Heart right ventricle (tissue), 16 donors: Measurements from ENCODE around the gene SLC5A2. TPM values are rescaled to one million over a fixed set of nuclear protein-coding genes. Genes with fewer than 3 reads are reported as not detected.

ENCODE experiments used
- ATAC-seq, 8 donors: fragments of 200-7000 bp; cut with Tn5 transposase; one replicate each; pipeline ENCODE4 v1.9.1; 2020; ENCODE audit warnings: mild to moderate bottlenecking in 8 of 8, moderate library complexity in 8 of 8, moderate number of reproducible peaks in 1 of 8
- DNase-seq, 2 donors: peaks; one replicate each; pipeline ENCODE4 v3.0.0-alpha.2; 2020
- H3K27ac ChIP-seq, 10 donors: fragments of 200-600 bp; sonication (generic) in 2 of 10; one replicate each; pipeline versions ENCODE4 v1.5.0 to v1.8.0; 2020 to 2022; ENCODE audit warnings: mild to moderate bottlenecking in 3 of 10
- H3K27me3 ChIP-seq, 7 donors: fragments of 200-600 bp; one replicate each; pipeline ENCODE4 v1.8.0; 2021 to 2022; ENCODE audit warnings: mild to moderate bottlenecking in 2 of 7
- H3K36me3 ChIP-seq, 9 donors: fragments of 200-600 bp; sonication (generic) in 1 of 9; one replicate each; pipeline versions ENCODE4 v1.5.0 to v1.8.0; 2020 to 2022; ENCODE audit warnings: mild to moderate bottlenecking in 2 of 9
- H3K4me1 ChIP-seq, 9 donors: fragments of 200-600 bp; sonication (generic) in 1 of 9; one replicate each; pipeline versions ENCODE4 v1.5.0 to v1.8.0; 2020 to 2022; ENCODE audit warnings: mild to moderate bottlenecking in 4 of 9
- H3K4me3 ChIP-seq, 10 donors: fragments of 200-600 bp; sonication (generic) in 2 of 10; one replicate each; pipeline versions ENCODE4 v1.5.0 to v1.8.0; 2020 to 2022; ENCODE audit warnings: mild to moderate bottlenecking in 7 of 10, moderate library complexity in 2 of 10
- H3K9me3 ChIP-seq, 11 donors: fragments of 200-600 bp in 10 of 11; sonication (generic) in 2 of 11; one replicate each; pipeline versions ENCODE4 v1.5.0 to v1.8.0; 2013 to 2022; ENCODE audit warnings: mild to moderate bottlenecking in 2 of 11, control low read depth in 1 of 11, moderate library complexity in 1 of 11
- WGBS, 2 donors: extraction: QIAGEN DNeasy Blood & Tissue Kit; methylation state at CpG; one replicate each; pipeline ENCODE4 v1.1.7; 2013; ENCODE audit warnings: inconsistent platforms in 1 of 2; 5-methylcytosine and 5-hydroxymethylcytosine counted together
- intact Hi-C, 10 donors: fragments of 100-400 bp; cut with DNase I; formaldehyde crosslinking; loops; one replicate each; pipeline versions ENCODE4 v1.11.1 to v1.14.2; 2022
- polyA plus RNA-seq, 2 donors: library from polyadenylated mRNA; stranded (reverse); fragments of 200-250 nt; gene quantifications; one replicate each; pipeline ENCODE4 v1.2.3, GENCODE V29; 2013
- total RNA-seq, 10 donors: library from RNA; stranded (reverse); fragmentation: NEBNext Ultra II Directional in 3 of 10; extraction: Animal tissue kit (Norgen Biotek cat#: 25700) in 3 of 10; gene quantifications; one replicate each; pipeline versions ENCODE4 v1.2.1 to v1.2.4, GENCODE V29; 2021 to 2023
- TF ChIP-seq, protein P1 (sequence below), 9 donors: fragments of 200-600 bp; sonication (generic) in 2 of 9; IDR thresholded peaks; one replicate each; pipeline versions ENCODE4 v1.5.0 to v1.8.0; 2021 to 2022; ENCODE audit warnings: antibody characterized with exemption in 9 of 9, mild to moderate bottlenecking in 5 of 9, moderate library complexity in 1 of 9
- donor health status: Arrhythmogenic right ventricular cardiomyopathy.
- donor health status: ischemic (EF 13 %, LVEDD 7.1; RV severe dilation, severe dysfunction).
- donor health status: healthy with polysubstance abuse.
- donor health status: DM: no; HTN: yes; CAD: no.
- donor health status: DM: no; HTN: no; CAD: no.
- donor health status: ischemic (EF 25% LVEDD 6.9; RV normal size, moderate dysfunction).
- donor health status: ischemic (EF 25% LVEDD 5.7; RV mildly dilated, moderate dysfunction).
- donor health status: healthy.
- donor health status: DM: yes; HTN: yes; CAD: no.
- donor health status: Ischemic cardiomyopathy.
- donor health status: ischemic (EF 35%, LVEDD 5.7; RV mildly dilated, moderate dysfunction).
- donor health status: nonischemic (EF 11% LVEDD 7.7; RV severe dilation, severe dysfunction).
- donor health status: DM: yes; HTN: yes; CAD: no.
- donor health status: PGD.
- donor health status: ischemic (EF 29% LVEDD 5.4; RV normal size, mild dysfunction).
- donor health status: nonischemic (EF 23%, LVEDD 6.1; RV moderate dilation, normal function).

SLC5A2 gene
- total and polyA plus RNA-seq, 12 donors, result 0.77 to 1.9 TPM; not detected in 10

DNA sequence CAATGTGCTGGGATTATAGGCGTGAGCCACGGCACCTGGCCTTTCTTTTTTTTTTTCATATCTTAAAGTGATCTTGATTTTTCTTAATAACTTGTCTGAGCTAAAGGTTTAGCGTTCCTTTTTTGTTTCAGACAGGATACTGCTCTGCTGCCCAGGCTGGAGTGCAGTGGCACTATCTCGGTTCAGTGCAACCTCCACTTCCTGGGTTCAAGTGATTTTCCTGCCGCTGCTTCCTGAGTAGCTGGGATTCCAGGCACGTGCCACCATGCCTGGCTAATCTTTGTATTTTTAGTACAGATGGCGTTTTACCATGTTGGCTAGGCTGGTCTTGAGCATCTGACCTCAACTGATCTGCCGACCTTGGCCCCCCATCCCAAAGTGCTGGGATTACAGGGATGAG is 21.2 kb downstream of the SLC5A2 start:
- H3K4me3 ChIP-seq, result no peak overlapping the region
- ATAC-seq (peak in 2 of 8 donors; percentile 9 to 44), DNase-seq (no peak)
- TF ChIP-seq, protein P1, sequence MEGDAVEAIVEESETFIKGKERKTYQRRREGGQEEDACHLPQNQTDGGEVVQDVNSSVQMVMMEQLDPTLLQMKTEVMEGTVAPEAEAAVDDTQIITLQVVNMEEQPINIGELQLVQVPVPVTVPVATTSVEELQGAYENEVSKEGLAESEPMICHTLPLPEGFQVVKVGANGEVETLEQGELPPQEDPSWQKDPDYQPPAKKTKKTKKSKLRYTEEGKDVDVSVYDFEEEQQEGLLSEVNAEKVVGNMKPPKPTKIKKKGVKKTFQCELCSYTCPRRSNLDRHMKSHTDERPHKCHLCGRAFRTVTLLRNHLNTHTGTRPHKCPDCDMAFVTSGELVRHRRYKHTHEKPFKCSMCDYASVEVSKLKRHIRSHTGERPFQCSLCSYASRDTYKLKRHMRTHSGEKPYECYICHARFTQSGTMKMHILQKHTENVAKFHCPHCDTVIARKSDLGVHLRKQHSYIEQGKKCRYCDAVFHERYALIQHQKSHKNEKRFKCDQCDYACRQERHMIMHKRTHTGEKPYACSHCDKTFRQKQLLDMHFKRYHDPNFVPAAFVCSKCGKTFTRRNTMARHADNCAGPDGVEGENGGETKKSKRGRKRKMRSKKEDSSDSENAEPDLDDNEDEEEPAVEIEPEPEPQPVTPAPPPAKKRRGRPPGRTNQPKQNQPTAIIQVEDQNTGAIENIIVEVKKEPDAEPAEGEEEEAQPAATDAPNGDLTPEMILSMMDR (IDR thresholded peaks at IDR 0.05), result no peak
- WGBS, 2 donors, result 30 to 34% methylated on average over 8 of the region's 8 CpGs
- intact Hi-C loops, result loop anchor here in 2 of 10 donors (5.0 to 10.0 kb wide), 4 partner anchors 42 to 361 kb away; a partner anchor contains a TSS
- H3K27me3 ChIP-seq, result no peaks in the 10 kb centered on the region
- H3K36me3 ChIP-seq, result peaks cover 0 to 30% (median 16%) of the 10 kb centered on the region in 9 donors
- peaks cover 2 to 60% (median 46%) of the 10 kb centered on the region in 9 donors for H3K4me1 ChIP-seq
- no peaks in the 10 kb centered on the region for H3K9me3 ChIP-seq
- H3K27ac ChIP-seq, result peak overlapping the region in 7 of 10 donors; percentile 22 to 72 (median 54)

DNA sequence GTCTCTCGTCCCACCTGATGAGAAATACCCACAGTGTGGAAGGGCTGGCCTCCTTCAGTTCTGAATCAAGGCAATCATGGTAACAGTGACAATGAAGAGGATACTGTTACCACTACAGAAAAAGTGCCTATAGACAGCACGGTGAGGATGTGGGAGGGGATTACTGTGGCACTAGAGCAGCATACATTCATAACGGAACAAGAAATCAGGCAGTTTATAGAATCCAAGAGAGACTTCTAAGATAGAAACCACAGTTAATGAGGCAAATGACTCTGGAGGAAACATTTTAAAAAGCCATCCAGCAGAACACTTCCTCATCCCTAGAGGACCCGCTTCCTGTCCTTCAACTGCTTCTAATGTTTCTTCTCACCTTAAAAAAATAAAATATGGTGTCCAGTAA is 22.6 kb downstream of the SLC5A2 start:
- intact Hi-C loops, result loop anchor here in 6 of 10 donors (5.0 to 10.0 kb wide), 5 partner anchors 33 to 359 kb away; partner anchors contain the start of gene TGFB1I1 (in 4 of the 6)
- peaks cover 0 to 17% (median 3%) of the 10 kb centered on the region in 9 donors for H3K36me3 ChIP-seq
- DNase-seq (no peak), ATAC-seq (no peak)
- H3K27ac ChIP-seq, result peak overlapping the region in 2 of 10 donors; percentile 67 to 72
- no peak overlapping the region for H3K4me3 ChIP-seq
- whole genome bisulfite sequencing, 2 donors, result 63 to 71% methylated on average over 4 of the region's 4 CpGs
- no peaks in the 10 kb centered on the region for H3K9me3 ChIP-seq
- TF ChIP-seq, protein P1 (IDR thresholded peaks at IDR 0.05), result no peak
- no peaks in the 10 kb centered on the region for H3K27me3 ChIP-seq
- H3K4me1 ChIP-seq, result peaks cover 5 to 70% (median 52%) of the 10 kb centered on the region in 9 donors

DNA sequence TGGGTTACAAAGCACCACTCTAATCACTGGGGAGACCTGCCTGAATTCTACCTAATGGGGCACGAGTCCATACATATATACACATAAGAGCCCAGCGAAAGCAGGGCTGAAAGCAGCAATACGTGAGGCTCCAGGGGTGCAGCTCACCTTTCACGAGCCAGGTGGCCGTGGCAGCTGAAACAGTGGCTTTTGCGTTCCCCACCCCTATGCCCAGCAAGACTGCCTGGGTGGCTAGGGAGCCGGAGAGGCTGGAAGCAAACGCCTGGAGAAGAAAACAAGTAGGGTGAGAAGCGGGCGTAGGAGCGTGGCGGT is 24.6 kb downstream of the SLC5A2 start:
- Histone ChIP-seq H3K4me3 (peak overlapping the region; percentile 79 to 98 (median 88)), H3K9me3 (no peaks in the 10 kb centered on the region), H3K4me1 (peaks cover 5 to 64% (median 52%) of the 10 kb centered on the region in 9 donors), H3K27me3 (no peaks in the 10 kb centered on the region), H3K36me3 (peaks cover 0 to 15% (median 0%) of the 10 kb centered on the region in 9 donors), H3K27ac (peak overlapping the region; percentile 83 to 99 (median 95))
- 1 to 2% methylated on average over 12 of the region's 12 CpGs for WGBS, 2 donors
- no peak for DNase-seq
- TF ChIP-seq, protein P1 (IDR thresholded peaks at IDR 0.05), result no peak
- peak in 3 of 8 donors; percentile 3 to 16 (median 9) for ATAC-seq
- intact Hi-C loops, result loop anchor here in 6 of 10 donors (5.0 to 10.0 kb wide), 5 partner anchors 35 to 357 kb away; partner anchors contain the start of gene TGFB1I1 (in 4 of the 6)

DNA sequence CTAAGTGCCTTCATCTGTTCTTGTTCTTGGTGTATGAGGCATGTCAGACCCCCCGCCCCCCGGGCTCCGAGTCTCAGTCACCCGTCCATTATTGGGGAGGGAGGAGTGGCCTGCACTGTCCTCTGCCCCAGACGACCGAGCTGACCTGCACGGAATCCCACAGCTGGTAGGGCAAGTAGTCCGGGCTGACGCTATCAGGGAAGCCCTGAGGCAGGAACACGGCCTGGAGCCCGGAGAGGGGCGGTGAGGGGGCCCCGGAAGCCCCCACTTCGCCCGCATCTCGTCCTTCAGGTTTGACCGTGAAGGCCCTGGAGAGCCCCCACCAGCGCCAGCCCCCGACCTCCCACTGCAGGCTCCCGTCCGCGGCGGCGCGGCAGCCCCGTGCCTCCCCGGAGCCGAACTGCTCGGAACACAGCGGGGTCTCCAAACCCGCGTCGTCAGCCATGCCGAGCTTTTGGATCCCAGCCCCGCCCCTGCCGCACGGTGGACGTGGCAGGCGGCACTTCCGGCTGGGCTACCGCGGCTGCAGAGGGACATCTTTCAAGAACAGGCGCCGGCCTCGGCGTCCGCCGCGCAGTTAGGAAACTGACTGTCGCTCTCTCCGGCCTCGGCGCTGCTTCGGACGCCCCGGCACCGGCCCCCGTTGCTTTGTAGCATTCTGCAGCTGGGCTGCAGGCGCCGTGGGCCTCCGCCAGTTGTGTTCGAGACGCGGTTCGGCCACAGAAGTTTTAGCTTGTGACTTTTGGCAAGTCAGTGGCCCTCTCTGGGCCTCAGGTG is 25.2 kb downstream of the SLC5A2 start, which contains the start of gene RUSF1:
Gene RUSF1 (minus strand): TSS at position 463 of the 777 bp plus-strand sequence. CDS start 18 bp downstream, at position 445.
- H3K36me3 ChIP-seq, result peaks cover 0 to 15% (median 0%) of the 10 kb centered on the region in 9 donors
- H3K9me3 ChIP-seq, result no peaks in the 10 kb centered on the region
- H3K4me1 ChIP-seq, result peaks cover 5 to 58% (median 48%) of the 10 kb centered on the region in 9 donors
- H3K4me3 ChIP-seq, result peak within 1 kb of the TSS; percentile 79 to 98 (median 88)
- ATAC-seq (peak; percentile 96 to 97 (median 97)), DNase-seq (peak; percentile 92 to 93)
- no peaks in the 10 kb centered on the region for H3K27me3 ChIP-seq
- intact Hi-C loops, result loop anchor here in 7 of 10 donors (1.0 to 10.0 kb wide), 7 partner anchors 36 to 357 kb away; partner anchors contain the start of genes TGFB1I1 (in 4 of the 7) and ARMC5 (in 1 of the 7)
- H3K27ac ChIP-seq, result peak within 1 kb of the TSS; percentile 83 to 99 (median 95)
- TF ChIP-seq, protein P1 (IDR thresholded peaks at IDR 0.05), result no peak
- WGBS, 2 donors, result 0% methylated on average over 64 to 65 of the region's 65 CpGs
